Subcutaneous adipose tissue (tissue), 4 donors: ENCODE measurements around the gene ASPSCR1. TPM values are rescaled to one million over a fixed set of nuclear protein-coding genes. Genes with fewer than 3 reads are reported as not detected.

Experiments used
- total RNA-seq, 4 donors: library from RNA; depleted of rRNA; stranded (reverse); fragments of >200 nt; gene quantifications; one replicate each; pipeline ENCODE4 v1.1.0, GENCODE V29; 2016
- TF ChIP-seq, protein P1 (sequence below): fragments of 450-650 bp; IDR thresholded peaks from one replicate; pipeline ENCODE4 v1.5.1; 2016; ENCODE audit warnings: low read depth, mild to moderate bottlenecking, control low read depth, antibody characterized with exemption, moderate library complexity

The ASPSCR1 gene
- total RNA-seq, 4 donors from 2014 or later, result 8.2 to 30.1 (median 18.1) TPM

DNA sequence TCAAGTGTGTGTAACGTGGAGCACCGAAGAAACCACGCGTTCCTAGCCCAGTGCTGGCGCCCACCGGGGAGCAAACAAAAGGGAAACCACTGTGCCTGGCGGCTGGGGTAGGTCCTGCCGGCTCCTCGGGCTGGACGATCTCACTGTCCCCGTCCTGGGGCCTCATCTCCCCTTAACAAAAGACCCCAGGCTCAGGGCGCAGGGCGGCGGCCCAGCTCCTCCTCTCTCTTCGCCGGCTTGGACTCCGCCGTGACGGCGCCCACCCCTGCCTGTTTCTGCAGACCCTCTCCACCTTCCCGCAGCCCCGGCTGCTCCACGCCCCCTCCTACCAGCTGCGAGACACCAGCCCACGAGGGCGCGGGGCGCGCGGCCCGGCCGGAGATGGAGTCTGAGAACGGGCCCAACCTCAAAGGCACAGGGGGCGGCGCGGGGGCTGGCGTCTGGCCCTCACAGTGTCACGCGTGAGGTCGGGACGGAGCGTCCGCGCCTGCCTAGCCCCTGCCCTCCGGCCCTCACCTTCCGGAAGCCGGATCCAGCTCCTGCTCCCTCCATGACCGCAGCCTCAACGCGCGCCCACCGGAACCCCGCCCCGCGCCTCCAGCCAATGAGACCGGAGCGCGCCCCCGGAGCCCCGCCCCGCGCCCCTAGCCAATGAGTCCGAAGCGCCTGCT is 45.0 kb downstream of the ASPSCR1 start, which contains the start of gene CENPX:
Gene CENPX, minus strand, starts transcription at position 569 of the 671 bp plus-strand sequence. Its CDS starts 17 bp downstream, at position 552.
- TF ChIP-seq, protein P1, sequence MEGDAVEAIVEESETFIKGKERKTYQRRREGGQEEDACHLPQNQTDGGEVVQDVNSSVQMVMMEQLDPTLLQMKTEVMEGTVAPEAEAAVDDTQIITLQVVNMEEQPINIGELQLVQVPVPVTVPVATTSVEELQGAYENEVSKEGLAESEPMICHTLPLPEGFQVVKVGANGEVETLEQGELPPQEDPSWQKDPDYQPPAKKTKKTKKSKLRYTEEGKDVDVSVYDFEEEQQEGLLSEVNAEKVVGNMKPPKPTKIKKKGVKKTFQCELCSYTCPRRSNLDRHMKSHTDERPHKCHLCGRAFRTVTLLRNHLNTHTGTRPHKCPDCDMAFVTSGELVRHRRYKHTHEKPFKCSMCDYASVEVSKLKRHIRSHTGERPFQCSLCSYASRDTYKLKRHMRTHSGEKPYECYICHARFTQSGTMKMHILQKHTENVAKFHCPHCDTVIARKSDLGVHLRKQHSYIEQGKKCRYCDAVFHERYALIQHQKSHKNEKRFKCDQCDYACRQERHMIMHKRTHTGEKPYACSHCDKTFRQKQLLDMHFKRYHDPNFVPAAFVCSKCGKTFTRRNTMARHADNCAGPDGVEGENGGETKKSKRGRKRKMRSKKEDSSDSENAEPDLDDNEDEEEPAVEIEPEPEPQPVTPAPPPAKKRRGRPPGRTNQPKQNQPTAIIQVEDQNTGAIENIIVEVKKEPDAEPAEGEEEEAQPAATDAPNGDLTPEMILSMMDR, result no peak

DNA sequence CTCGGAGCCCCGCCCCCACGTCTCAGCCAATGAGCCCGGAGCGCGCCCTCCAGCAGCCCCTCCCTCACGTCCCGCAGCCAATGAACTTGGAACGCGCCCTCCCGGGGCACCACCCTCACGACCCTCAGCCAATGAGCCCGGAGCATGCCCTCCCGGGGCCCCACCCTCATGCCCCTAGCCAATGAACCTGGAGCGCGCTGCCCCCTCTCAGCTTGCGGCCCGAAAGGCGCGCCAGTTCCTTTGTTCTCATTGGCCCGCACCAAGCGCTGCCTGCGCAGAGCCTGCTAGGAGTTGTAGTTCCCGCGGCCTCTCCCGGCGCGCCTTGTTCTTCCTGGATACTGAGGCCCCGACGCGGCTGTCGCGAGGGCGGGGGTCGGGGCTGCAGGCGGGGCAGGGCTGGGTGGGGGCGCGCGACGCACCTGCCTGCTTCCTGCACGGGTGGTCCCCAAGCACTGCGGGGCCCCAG is 45.6 kb downstream of the ASPSCR1 start, which contains the start of gene LRRC45:
Gene LRRC45, plus strand, starts transcription at position 325 of the 466 bp plus-strand sequence. CDS start 339 bp downstream, outside the sequence.
- TF ChIP-seq, protein P1, result no peak

DNA sequence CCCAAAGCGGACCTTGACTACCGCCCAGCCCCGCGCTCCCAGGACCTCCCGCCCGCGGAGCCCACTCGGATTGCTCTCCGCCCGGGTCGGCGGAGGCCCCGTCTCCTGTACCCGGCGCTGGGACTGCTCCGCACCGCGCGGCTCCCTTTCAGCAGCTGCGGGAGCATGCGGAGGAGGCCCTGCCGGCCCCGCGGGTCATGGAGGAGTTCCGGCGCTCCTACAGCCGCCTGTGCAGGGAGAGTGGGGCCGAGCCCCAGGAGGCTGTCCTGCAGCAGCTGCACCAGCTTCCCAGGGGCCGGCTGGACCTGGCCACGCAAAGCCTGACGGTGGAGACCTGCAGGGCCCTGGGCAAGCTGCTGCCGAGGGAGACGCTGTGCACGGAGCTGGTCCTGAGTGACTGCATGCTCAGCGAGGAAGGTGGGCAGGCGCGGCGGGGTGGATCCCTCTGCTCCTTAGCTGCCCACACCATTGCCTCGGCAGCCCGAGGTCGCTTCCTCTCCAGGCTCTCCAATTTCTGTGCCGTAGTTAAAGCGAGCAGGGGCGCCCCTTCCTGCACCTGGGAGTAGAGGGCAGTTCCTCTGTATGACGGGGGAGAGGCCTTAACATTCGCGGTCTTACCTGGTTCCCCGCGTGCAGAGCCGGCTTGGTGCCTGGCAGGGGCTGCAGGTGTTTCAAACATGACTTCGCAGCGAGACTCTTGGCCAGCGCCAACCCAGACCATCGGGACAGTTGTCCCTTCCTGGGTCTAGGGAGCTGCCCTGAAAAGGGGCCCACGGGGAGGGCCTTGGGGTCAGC is 46.2 kb downstream of the ASPSCR1 start:
- TF ChIP-seq, protein P1, result no peak

DNA sequence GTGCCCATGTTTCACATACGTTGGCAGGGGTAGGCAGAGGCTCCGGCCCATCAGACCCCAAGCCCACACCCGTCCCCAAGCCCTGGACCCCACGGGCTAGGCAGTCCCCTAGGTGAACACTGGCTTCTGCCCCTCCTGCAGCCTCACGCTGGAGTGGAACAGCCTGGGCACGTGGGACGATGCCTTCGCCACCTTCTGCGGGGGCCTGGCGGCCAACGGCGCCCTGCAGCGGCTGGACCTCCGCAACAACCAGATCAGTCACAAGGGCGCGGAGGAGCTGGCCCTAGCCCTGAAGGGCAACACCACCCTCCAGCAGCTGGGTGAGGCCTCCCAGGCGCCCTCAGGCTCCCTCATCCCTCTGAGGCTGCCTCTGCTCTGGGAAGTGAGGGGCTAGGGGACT is 47.4 kb downstream of the ASPSCR1 start:
- TF ChIP-seq, protein P1, result no peak

DNA sequence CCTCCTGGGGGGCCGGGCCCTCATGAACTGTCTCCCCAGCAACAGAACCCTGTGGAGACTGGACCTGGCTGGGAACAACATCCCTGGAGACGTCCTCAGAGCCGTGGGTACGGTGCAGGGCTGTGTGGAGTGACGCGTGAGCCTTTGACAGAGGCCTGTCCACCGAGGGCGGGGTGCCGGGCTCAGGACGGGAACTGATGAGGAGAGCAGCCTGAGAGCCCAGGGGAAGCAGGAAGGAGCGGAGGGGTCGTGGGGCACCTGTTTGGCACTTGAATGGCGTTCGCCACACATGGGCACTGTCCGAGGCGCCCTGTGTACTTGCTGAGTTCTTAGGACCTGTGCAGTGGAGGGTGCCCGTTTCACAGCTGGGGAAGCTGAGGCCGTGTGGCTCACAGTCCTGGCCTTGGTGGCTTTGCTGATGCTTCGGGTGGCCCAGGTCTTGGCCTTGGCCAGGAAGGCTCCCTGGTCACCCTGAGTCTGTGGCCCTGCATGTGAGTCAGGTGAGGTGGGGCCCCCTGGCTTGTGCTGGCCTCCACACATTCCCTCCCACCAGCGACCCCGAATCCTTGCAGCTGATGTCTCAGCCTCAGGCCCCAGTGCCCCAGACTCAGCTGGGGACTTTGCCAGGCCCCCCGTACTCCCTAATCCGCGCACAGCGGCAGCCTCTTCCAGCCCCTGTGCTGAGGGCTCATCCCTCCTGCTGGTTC is 48.1 kb downstream of the ASPSCR1 start:
- TF ChIP-seq, protein P1, result no peak

DNA sequence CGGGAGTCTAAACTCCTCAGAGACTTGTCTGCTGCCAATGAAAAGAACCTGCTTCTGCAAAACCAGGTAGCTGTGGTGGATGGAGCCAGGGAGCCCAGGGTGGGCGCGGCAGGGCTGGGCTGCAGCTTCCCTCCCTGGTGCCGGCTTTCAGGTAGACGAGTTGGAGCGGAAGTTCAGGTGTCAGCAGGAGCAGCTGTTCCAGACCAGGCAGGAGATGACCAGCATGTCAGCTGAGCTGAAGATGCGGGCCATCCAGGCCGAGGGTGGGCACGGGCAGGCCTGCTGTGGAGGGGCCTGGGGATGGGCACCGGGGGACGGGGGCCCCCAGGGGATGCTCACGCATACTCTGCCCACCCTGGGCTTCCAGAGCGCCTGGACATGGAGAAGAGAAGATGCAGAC is 50.8 kb downstream of the ASPSCR1 start:
- TF ChIP-seq, protein P1, result no peak
